Neural progenitor cell (in vitro differentiated cells): ENCODE measurements around the gene PRPH.

Experiments used
- CTCF ChIP-seq: fragments of 200-600 bp; sonication (generic); IDR thresholded peaks from 2 replicates; pipeline ENCODE4 v1.5.1; 2017; ENCODE audit warnings: antibody characterized with exemption, mild to moderate bottlenecking
- EZH2 ChIP-seq: fragments of 200-600 bp; sonication (generic); IDR thresholded peaks from 2 replicates; pipeline ENCODE4 v1.6.1; 2017; ENCODE audit warnings: antibody characterized with exemption, mild to moderate bottlenecking, moderate library complexity

GRCh38 chr12:49338830-49339463 lies 44.0 kb downstream of the PRPH start:
- TF ChIP-seq CTCF (no peak), EZH2 (no peak)
